HG03039 (cell line): ENCODE measurements around the gene ADNP2.
A peak's percentile ranks its signal among the peaks of the same experiment; 100 is the strongest.
"Not testable (repeated sequence)": the region's sequence is repeated elsewhere in the genome, so short reads cannot be mapped to it uniquely, and the experiment has no call there.

ENCODE experiments used
- ATAC-seq: cut with Tn5 transposase; IDR thresholded peaks from one replicate; pipeline ENCODE4 v1.9.1; 2021; ENCODE audit warnings: mild to moderate bottlenecking, moderate library complexity; ENCODE audit not compliant: unreplicated experiment

Gene ADNP2

DNA sequence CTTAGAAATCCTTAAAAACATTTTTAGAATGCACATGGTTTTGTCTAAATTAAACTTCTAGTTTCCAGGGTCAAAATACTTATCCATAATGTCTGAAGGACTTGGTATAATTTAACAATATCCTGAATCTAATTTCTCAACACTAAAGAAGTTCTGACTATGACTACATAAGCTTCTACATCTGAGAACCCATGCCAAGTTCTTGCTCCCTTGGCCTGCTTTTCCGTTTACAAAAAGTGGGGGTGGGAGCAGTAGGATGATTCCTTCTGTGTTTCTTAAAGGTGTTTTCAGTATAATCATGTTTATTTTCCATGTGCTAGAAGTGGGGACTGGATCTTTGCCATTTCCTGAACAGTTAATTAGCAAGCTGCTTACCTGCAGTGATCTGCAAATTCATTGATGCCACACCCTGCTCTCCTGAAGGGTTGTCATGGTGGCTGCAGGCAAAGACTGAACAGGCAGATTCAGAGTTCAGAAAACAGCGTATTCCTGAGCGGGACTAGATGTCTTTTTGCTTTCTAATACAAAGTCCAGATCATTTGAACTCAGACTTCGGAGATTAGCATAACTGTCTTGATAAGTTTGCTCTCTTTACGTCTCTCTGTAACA lies 36.2 kb downstream of the ADNP2 start:
- ATAC-seq = no peak

DNA sequence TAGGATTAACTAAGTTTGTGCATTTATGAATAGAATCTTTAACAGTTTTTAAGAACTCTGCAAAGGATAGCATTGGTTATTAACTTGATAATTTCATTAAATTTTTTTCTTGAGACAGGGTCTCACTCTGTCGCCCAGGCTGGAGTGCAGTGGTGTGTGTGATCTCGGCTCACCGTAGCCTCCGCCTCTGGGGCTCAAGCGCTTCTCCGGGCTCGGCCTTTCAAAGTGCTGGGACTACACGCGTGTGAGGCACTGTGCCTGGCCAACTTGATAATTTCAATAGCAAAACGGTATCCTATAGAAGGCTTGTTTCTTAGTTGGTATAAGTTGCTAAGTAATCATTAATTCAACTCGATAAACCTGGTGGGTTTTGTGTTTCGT lies 38.0 kb downstream of the ADNP2 start:
- peak; percentile 16 for ATAC-seq

DNA sequence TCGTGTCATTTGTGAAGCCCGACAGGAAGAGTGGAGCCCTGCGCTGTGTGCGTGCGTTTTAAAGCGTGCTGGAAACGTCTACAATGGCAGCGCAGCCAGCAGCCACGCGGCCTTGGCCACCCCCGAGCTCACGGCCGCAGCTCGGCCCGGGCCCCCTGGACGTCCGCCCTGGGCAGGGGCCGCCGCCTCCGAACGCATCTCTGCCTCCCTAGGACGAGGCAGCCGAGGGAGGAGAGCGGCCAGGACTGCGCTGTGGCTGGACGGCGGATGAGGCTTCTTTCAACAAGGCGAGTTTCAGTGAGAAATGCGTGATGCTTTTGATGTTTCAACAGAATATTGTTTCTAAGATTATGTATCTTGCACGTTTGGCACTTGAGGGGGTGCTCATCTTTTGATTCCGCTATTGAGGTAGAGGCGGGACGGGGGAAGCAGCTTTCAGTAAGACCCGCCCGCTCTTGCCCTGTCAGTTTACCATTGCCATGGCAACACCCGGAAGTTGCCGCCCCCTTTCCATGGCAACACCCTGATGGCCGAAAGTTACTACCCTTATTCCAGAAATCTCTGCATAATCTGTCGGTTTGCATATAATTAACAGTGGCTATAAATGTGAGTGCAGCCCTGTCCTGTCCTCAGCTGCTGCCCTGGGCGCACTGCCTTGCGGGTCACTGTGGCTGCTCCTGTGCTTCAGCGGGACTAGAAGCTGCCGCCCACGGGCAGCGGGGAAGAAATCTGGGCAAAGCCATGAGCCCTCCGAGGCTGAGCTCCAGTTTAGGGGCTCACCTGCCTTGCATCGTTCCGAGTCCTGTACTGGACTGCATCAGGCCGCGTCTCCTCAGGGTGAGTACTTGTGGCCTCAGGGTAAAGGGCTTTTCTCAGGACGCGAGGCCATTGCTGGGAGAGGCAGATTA lies 38.6 kb downstream of the ADNP2 start:
- peak; percentile 76 for ATAC-seq

DNA sequence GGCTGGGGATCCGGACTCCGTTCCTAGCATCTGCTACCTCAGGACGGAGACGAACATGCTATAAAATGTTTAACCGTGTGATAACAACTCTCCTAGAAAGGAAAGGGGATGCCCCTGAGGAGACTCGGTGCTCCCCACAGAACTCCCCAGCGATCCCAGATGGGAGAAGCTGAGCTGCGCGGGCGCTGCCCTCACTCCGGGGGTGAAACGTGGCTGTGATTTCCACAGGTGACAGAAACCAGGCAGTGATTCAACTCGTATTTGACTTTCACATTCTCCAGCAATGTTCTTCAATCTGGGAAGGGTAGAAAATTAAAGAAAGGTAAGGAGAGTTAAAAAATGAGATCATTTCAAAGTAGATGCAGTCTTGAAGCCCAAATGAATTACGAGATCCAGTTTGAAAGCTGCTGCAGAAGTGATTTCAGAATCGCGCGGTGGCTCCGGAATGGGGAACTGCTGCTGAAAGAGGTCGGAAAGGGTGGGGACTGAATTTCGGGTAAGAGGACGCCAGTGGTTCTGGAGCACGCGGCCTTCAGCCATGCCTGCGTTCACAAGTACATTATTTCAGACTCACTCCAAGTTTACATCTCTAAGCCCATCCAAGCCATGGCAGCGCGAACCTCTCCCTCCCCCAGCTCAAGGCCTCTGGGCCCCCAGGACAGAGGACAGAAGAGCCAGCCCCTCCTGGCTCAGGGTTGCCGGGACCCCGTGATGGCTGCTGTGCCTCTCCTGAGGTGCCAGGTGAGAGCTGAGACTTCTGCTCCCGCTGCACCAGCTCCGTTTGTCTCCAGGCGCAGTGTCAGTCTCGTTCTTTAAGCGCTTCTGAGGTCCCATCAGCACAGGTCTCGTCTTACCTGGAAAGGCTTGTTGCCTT lies 39.5 kb downstream of the ADNP2 start:
- peak; percentile 12 for ATAC-seq

DNA sequence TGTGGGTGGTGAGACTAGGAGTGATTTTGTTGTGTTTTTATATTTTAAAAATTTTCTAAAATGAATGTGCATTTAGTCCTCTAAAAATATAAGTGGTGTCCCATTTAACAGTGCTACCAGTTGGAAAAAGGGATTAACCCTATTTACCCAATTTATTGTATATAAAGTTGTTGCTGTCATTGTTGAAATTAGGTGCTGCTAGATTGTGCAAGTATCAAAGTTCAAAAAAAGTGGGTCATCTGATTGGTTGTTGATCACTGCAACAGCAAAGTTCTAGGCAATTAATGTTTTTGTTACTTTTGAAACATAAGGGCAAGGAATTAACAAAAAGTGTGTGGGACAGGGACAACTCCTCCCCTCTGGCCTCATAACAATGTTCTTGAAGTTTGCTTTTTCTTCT lies 40.6 kb downstream of the ADNP2 start:
- no peak for ATAC-seq

DNA sequence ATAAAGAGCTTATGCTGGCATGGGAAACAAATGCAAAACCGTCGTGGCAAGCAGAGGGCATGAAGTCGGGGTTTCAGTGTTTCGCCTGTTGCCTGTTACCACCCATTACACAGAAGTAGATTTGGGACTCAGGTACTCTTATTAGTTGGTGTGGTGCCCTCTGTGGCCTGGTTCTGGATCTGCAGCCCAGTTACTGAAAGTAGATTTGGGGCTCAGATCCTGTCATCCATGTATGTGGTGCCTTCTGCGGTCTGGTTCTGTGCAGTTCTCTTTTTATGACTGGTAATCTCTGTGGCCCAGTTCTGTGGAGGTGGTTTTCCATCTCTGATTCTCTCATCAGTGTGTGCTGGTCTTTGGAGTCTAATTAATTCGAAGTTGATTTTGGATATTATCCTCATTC lies 45.2 kb downstream of the ADNP2 start:
- ATAC-seq = peak; percentile 66

DNA sequence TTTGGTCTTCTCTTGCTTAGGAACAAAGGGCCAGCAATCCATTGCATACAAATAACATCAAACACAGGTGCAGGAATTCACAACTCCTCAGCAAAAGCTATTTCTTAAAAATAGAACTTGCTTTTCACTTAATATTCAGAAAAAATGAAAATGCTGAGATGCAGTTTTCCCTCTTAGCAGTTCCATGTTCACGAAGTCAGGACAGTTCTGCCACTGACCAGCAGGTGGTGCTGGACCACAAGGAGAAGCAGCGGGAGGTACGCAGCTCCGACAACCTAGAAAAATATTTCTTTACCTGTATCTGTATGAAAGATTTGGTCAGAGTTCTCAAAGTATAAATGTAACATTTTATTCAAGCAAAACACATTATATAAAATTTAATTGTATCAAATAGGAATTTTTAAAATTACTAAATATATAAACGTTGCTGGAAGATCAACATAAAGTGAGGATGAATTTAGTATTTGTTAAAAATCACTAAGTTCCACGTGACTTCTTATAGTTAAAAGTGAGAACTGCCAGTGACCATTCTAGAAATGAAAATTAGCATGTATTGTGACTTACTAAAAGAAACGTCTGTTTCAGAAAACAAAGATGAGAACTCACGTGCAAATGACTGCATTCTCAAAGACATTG lies 48.8 kb downstream of the ADNP2 start:
- no peak for ATAC-seq

DNA sequence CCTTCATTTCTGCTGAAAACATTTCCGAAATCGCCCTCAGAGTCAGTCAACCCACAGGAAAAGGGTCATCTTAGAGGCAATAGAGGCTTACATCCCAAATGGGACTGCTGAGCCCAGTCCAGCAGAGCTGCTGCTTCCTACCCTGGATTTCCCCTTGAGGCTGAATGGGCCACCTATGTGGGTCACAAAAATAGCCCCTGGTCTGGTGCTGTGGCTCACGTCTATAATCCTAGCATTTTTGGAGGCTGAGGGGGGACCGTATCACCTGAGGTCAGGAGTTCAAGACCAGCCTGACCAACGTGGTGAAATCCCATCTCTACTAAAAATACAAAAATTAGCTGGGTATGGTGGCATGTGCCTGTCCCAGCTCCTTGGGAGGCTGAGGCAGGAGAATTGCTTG lies 49.3 kb downstream of the ADNP2 start:
- ATAC-seq = no peak

DNA sequence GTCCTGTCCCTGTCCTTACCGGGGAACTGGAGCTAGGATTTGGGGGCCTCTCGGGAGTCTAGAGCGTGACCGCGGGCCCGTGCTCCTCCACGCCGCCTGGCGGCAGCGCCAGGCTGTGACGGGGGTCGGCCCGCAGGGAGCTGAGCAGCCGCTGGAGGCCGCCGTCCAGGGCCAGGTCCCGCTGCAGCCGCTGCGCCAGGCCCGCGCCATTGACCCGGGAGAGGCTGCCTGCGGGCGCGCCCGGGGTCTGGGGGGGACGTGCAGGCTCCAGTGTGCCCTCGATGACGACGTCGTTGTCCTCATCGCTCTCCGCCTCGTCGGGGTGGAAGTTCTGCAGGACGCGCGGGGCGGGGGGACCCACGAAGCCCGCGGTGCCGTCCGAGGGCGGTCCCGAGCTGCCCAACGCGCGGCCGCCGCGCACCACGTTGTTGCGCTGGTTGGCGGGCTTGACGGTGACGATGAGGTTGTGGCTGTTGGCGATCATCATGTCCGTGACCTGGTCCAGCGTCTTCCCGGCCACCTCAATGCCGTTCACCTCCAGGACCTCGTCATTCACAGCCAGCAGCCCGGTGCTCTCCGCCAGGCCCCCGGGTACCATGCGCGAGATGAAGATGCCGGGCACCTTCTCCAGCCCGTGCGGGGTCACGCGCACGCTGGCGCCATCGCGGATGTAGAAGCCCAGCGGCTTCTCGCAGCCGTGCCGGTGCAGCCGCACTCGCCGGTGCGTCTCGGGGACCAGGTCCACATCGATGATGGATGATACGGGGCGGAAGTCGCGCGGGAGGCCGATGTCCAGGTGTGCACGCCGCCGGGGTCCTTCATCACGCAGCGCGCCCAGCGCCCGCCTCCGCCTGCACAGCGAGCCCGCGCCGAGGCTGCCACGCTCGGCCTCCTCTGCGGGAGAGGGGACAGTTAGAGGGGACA lies 50.9 kb downstream of the ADNP2 start:
- no peak for ATAC-seq

DNA sequence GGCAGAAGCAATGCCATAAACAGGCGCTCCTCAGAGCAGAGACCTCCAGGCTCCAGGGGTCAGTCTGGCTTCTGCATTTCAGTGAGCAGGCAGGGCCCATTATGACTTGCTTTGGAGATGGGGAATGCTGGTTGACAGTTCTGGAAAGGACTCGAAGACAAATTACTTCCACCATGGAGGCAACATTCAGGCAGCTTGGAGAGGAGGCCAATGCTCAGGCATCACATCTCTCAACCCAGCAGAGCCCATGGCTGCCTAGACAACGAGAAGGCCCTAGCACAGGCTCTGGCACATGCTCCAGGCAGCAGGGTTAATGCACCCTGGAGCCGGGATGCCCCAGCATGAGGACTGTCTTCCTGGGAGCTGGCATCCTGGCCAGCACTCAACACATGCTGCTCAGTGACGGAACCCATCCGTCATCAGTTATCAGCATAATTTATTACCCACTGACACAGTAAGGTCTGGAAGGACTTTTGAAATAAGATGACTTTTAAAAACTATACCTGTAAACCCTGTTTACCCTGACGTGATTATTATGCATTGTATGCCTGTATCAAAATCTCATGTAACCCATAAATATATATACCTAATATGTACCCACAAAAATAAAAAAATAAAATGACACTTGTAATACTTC lies 52.8 kb downstream of the ADNP2 start:
- ATAC-seq = no peak

DNA sequence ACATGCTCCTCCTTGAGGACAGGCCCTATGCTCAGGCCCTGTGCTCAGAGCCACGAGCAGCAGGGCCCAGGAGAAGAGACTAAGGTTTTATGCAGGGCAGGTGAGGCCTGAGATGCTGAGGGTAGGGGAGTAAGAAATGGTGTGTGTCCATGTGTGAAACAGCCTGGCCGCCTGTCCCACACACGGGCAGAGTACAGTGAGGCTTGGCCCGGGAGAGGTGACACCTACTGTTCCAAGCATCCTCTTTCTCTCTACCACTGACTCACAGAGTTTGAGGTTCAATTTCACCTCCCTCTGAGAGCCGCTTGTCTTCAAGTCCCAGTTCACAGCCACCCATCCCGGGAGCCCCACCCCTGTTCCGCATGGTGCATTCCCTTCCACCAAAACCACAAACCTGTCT lies 54.1 kb downstream of the ADNP2 start:
- ATAC-seq = no peak

DNA sequence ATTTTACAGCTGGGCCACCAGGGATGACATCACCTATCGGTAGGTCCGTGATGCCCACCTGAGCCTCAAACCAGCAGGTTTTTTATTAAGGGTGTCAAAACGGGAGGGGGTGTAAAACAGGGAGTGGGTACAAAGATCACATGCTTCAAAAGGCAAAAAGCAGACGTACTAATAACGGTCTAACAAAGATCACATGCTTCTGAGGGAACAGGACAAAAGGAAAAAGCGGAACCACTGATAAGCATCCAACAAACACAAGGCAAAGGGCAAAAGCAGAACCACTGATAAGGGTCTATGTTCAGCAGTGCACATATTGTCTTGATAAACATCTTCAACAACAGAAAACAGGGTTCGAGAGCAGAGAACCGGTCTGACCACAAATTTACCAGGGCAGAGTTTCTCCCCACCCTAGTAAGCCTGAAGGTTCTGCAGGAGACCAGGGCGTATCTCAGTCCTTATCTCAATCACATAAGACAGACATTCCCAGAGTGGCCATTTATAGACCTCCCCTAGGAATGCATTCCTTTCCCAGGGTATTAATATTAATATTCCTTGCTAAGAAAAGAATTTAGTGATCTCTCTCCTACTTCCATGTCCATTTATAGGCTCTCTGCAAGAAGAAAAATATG lies 55.8 kb downstream of the ADNP2 start:
- ATAC-seq = not testable (repeated sequence)

DNA sequence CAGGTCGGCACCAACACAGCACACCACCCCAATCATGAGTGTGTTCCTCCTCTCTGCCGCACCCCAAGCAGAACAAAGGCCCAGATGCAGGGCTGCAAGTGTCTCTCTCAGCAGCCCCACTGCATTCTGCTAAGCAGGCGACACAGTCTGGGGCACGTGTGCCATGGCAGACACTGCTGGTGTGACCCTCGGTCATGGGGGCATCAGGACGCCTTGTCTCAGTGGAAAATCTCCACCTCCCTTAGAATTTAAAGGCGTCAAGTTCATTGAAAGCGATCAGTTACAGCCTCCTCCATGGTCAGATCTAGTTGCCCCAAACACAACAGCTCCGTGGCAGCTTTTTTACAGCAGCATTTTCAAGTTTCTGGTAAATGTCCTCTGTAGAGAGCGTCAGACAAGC lies 57.2 kb downstream of the ADNP2 start:
- no peak for ATAC-seq

DNA sequence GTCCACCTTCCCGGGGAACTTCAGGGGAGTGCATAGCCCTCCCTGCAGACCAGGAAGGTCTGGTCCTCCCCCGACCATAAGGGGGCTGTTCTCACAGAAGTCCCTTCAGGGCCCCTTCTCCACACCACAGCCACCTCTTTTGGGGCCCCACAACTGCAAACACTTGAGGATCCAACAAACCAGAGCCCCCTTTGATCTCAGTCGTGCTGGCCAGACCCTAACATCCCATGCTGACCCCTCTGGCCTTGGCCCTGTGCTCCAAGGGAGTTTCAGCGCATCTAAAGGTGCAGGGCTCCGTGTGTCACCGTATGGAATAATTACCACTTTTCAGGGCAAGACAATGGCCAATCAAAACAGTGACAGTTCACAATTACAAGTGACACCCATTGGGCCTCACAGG lies 57.7 kb downstream of the ADNP2 start:
- ATAC-seq = no peak

DNA sequence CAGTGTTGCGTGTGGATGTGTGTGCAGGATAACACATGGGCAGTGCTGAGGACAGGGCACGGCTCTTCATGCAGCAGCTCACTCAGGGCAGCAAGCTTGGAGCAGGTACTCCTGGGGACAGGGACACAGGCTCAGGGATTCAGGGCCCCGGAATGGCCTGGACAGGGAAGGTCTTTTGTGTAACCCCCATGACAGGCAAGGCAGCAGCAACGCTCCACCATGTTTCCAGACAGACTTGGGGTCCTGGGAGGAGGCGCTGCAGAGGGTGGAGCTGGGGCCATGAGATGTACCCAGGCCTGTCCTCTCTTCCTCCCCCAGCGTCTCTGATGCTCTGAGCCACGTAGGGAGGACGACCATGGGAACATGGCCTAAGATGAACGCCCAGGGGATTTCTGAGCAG lies 58.3 kb downstream of the ADNP2 start:
- ATAC-seq = no peak

DNA sequence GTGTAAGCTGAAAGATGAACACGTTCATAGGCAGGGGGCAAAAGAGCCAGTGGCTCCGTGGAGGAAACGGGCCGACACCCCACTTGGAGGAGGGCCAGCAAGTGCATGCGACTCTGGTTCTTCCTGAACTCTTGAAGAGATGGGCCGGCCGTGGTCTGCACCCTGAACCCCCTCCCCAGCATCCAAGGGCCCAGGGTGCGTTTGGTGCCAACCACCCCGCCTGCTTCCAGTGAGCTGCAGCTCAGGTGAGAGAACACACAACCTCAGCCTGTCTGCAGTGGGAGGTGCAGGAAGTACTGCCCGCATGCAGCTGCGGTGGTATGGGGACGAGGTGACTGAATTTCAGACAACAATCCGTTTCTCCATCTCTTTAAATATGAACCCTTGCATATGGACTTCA lies 58.9 kb downstream of the ADNP2 start:
- no peak for ATAC-seq

DNA sequence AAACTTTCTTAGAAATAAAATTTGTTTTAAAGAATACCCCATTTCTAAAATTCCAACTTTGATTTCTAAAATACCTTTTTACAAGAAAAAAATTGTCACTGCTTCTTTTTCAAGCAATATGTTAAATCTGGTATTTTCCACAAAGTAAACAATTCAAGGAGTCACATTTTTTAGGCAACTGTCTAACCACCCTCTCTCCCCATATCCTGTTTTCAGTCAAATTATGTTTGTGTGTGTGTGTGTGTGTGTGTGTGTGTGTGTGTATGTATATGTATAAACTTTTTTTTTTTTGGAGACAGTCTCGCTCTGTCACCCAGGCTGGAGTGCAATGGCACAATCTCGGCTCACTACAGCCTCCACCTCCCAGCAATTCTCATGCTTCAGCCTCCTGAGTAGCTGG lies 59.3 kb downstream of the ADNP2 start:
- no peak for ATAC-seq

DNA sequence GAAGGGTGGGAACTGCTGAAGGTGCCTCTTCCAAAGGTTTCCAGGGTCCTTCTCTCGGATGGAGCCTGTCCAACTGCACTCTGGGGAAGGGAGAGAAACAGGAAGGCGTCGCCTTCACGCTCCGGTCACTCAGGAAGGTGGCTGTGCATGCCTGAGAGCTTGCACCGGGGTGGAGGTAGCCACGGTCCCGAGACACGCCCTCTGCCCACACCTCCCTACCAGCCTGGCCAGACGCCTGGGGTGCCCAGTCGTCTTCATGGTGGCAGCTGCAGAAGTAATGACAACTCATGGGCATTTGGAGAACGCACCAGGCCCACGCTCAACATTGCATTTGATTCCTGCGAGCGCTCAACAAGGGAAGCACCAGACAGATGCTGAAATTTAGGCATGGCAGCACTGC lies 59.9 kb downstream of the ADNP2 start:
- no peak for ATAC-seq

DNA sequence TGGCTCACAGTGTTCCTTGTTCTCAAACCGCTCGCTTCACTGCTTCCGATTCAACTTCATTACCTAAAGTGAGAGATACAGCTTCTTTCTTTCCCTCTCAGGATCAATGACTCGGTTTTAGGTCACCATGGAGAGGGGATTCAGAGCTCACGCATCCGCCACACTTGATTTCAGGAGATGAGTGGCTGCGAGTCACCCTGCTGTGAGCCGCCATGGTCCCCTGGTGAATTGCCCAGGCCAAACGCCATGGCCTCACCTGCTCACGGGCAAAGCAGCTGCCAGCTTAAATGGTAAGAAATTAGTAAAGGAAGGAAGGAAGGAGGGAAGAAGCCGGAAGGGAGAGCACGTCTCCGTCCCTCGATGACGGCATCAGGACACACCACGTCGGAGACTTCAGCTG lies 60.5 kb downstream of the ADNP2 start:
- ATAC-seq = no peak
